Astrocyte (in vitro differentiated cells and primary cell): Measurements from ENCODE around the gene KRI1.

Experiments
- CTCF ChIP-seq: IDR thresholded peaks from 2 replicates; pipeline ENCODE4 v1.5.1; 2011; ENCODE audit warnings: low read depth, mild to moderate bottlenecking, inconsistent platforms, low read length, moderate library complexity; ENCODE audit not compliant: insufficient read depth
- EZH2 ChIP-seq: IDR thresholded peaks from 2 replicates; pipeline ENCODE4 v1.6.1; 2012; ENCODE audit warnings: mild to moderate bottlenecking, low read length, inconsistent platforms; ENCODE audit not compliant: insufficient read depth

GRCh38 chr19:10593820-10594637, 28.2 kb upstream of the KRI1 start:
- no peak for TF ChIP-seq CTCF
- no peak for TF ChIP-seq EZH2
